Measurements from ENCODE around the gene RMND5B. TPM values are rescaled to one million over a fixed set of nuclear protein-coding genes. Genes with fewer than 3 reads are reported as not detected.
A peak's percentile ranks its signal among the peaks of the same experiment; 100 is the strongest.

The RMND5B gene
- total and polyA plus RNA-seq, 2 of the 13 experiments (the other 11 are each of a cell fraction or from before 2014, with no cell fraction given): 18.6 to 20.4 TPM

GRCh38 chr5:178130576-178131445, at the start of gene RMND5B (continued):
- peak; percentile 89 for TF ChIP-seq MAX (IDR thresholded peaks at IDR 0.05)
- TF ChIP-seq YEATS4 (CRISPR knock-in tag; IDR thresholded peaks at IDR 0.05; ENCODE audit: borderline replicate concordance): peak; percentile 84
- no peak for TF ChIP-seq ZNF550 (CRISPR knock-in tag; IDR thresholded peaks at IDR 0.05; ENCODE audit: borderline replicate concordance)
- TF ChIP-seq MEIS1 (CRISPR knock-in tag; IDR thresholded peaks at IDR 0.05; ENCODE audit: borderline replicate concordance): no peak
- TF ChIP-seq GATAD2A (CRISPR knock-in tag; IDR thresholded peaks at IDR 0.05): no peak
- no peak; the same call in 1 of the 2 replicates for TF ChIP-seq ZNF256 (CRISPR knock-in tag; conservative IDR thresholded peaks at IDR 0.05)
- no peak for TF ChIP-seq CBX2 (IDR thresholded peaks at IDR 0.05; ENCODE audit: low read depth, low read length)
- no peak for TF ChIP-seq CBX2 (CRISPR knock-in tag; IDR thresholded peaks at IDR 0.05; ENCODE audit: low read depth)
- TF ChIP-seq BRD4 (CRISPR knock-in tag; IDR thresholded peaks at IDR 0.05): peak; percentile 25; the same call in 1 of the 2 replicates
- TF ChIP-seq TCF7 (IDR thresholded peaks at IDR 0.05; ENCODE audit: low read depth): no peak
- no peak for TF ChIP-seq ZNF234 (CRISPR knock-in tag; conservative IDR thresholded peaks at IDR 0.05)
- TF ChIP-seq ZNF281 (CRISPR knock-in tag; IDR thresholded peaks at IDR 0.05; ENCODE audit: borderline replicate concordance): no peak
- peak; percentile 84 for TF ChIP-seq NKX3-1 (CRISPR knock-in tag; IDR thresholded peaks at IDR 0.05)
- TF ChIP-seq TP53 (CRISPR knock-in tag; conservative IDR thresholded peaks at IDR 0.05): no peak
- TF ChIP-seq ZNF672 (CRISPR knock-in tag; IDR thresholded peaks at IDR 0.05): no peak
- peak; percentile 95 for TF ChIP-seq BHLHE40 (IDR thresholded peaks at IDR 0.05; ENCODE audit: low read length)
- TF ChIP-seq ZFP91 (CRISPR knock-in tag; IDR thresholded peaks at IDR 0.05; ENCODE audit: borderline replicate concordance): peak; percentile 53; the same call in 1 of the 2 replicates
- 0 out of 2 replicates have a peak, but pooled peaks have one; percentile 8 for TF ChIP-seq CTCF (CRISPR knock-in tag; IDR thresholded peaks at IDR 0.05)
- no peak; the same call in 1 of the 2 replicates for TF ChIP-seq CENPBD1 (CRISPR knock-in tag; IDR thresholded peaks at IDR 0.05; ENCODE audit: borderline replicate concordance, low read depth)
- TF ChIP-seq FLYWCH1 (CRISPR knock-in tag; IDR thresholded peaks at IDR 0.05): no peak
- no peak for TF ChIP-seq ZNF710 (CRISPR knock-in tag; IDR thresholded peaks at IDR 0.05; ENCODE audit: borderline replicate concordance)

Measured in HepG2 (cell line).